ENCODE results near the gene KRT4. TPM values are rescaled to one million over a fixed set of nuclear protein-coding genes. Genes with fewer than 3 reads are reported as not detected.

Gene KRT4
- total RNA-seq, 1 donor from 2014 or later: not detected

- no peaks in the 10 kb centered on the region for H3K36me3 Mint-ChIP-seq (ENCODE audit: unreplicated experiment)
- no peak for TF ChIP-seq CTCF (IDR thresholded peaks at IDR 0.05; ENCODE audit: partially characterized antibody, unreplicated experiment)
- DNase-seq: no peak
- H3K4me1 Mint-ChIP-seq (ENCODE audit: low read depth, unreplicated experiment): no peaks in the 10 kb centered on the region
- H3K27ac Mint-ChIP-seq (ENCODE audit: unreplicated experiment): no peak overlapping the region
- H3K27me3 Mint-ChIP-seq (ENCODE audit: unreplicated experiment): no peaks in the 10 kb centered on the region
- no peak overlapping the region for H3K4me3 Mint-ChIP-seq (ENCODE audit: unreplicated experiment)
- H3K9me3 Mint-ChIP-seq (ENCODE audit: unreplicated experiment): no peaks in the 10 kb centered on the region
Observed at GRCh38 chr12:52789637-52790426, 24.1 kb downstream of the KRT4 start.

- DNase-seq: no peak
- TF ChIP-seq CTCF (IDR thresholded peaks at IDR 0.05; ENCODE audit: partially characterized antibody, unreplicated experiment): no peak
- Mint-ChIP-seq H3K36me3 (ENCODE audit: unreplicated experiment) (no peaks in the 10 kb centered on the region), H3K27ac (ENCODE audit: unreplicated experiment) (no peak overlapping the region), H3K27me3 (ENCODE audit: unreplicated experiment) (no peaks in the 10 kb centered on the region), H3K4me3 (ENCODE audit: unreplicated experiment) (no peak overlapping the region), H3K9me3 (ENCODE audit: unreplicated experiment) (no peaks in the 10 kb centered on the region), H3K4me1 (ENCODE audit: low read depth, unreplicated experiment) (no peaks in the 10 kb centered on the region)
Observed at GRCh38 chr12:52788876-52789636, 24.9 kb downstream of the KRT4 start.

GRCh38 chr12:52788192-52788875 is 25.6 kb downstream of the KRT4 start:
- Mint-ChIP-seq H3K27me3 (ENCODE audit: unreplicated experiment) (no peaks in the 10 kb centered on the region), H3K4me3 (ENCODE audit: unreplicated experiment) (no peak overlapping the region), H3K4me1 (ENCODE audit: low read depth, unreplicated experiment) (no peaks in the 10 kb centered on the region), H3K36me3 (ENCODE audit: unreplicated experiment) (no peaks in the 10 kb centered on the region), H3K9me3 (ENCODE audit: unreplicated experiment) (no peaks in the 10 kb centered on the region), H3K27ac (ENCODE audit: unreplicated experiment) (no peak overlapping the region)
- TF ChIP-seq CTCF (IDR thresholded peaks at IDR 0.05; ENCODE audit: partially characterized antibody, unreplicated experiment): no peak
- no peak for DNase-seq

GRCh38 chr12:52787324-52788191 is 26.4 kb downstream of the KRT4 start:
- no peak overlapping the region for H3K27ac Mint-ChIP-seq (ENCODE audit: unreplicated experiment)
- DNase-seq: no peak
- no peak overlapping the region for H3K4me3 Mint-ChIP-seq (ENCODE audit: unreplicated experiment)
- no peaks in the 10 kb centered on the region for H3K36me3 Mint-ChIP-seq (ENCODE audit: unreplicated experiment)
- no peaks in the 10 kb centered on the region for H3K27me3 Mint-ChIP-seq (ENCODE audit: unreplicated experiment)
- H3K4me1 Mint-ChIP-seq (ENCODE audit: low read depth, unreplicated experiment): no peaks in the 10 kb centered on the region
- TF ChIP-seq CTCF (IDR thresholded peaks at IDR 0.05; ENCODE audit: partially characterized antibody, unreplicated experiment): no peak
- H3K9me3 Mint-ChIP-seq (ENCODE audit: unreplicated experiment): no peaks in the 10 kb centered on the region
